Measurements from ENCODE around the gene AKR1C2. TPM values are rescaled to one million over a fixed set of nuclear protein-coding genes. Genes with fewer than 3 reads are reported as not detected.
"Not testable (repeated sequence)": the region's sequence is repeated elsewhere in the genome, so short reads cannot be mapped to it uniquely, and the experiment has no call there.

The AKR1C2 gene
- total RNA-seq = 17.5 TPM
- long read RNA-seq, transcript AKR1C2-201 (9 exons, 3,756 nt) = major isoform, 8 of 9 reads
- long read RNA-seq, partial matches to known transcripts = 0 of 9 reads
- long read RNA-seq, other reads (novel, unspliced or antisense) = 0 of 9 reads

GRCh38 chr10:5003127-5004029 is at the start of gene AKR1C2:
Gene AKR1C2 (minus strand): TSS chr10:5003857. CDS start chr10:5003835, 22 bp downstream.
- Histone ChIP-seq H3K27ac (replicated peaks) (peak within 1 kb of the TSS; percentile 33), H3K4me3 (peak within 1 kb of the TSS; percentile 57)
- intact Hi-C loops (cut with micrococcal nuclease); H3K4me1 ChIP-seq; H3K36me3 ChIP-seq; H3K27me3 ChIP-seq (ENCODE audit: low read depth); H3K9me3 ChIP-seq (replicated peaks); DNase-seq: not testable (repeated sequence)

GRCh38 chr10:5052951-5053500 is 49.4 kb upstream of the AKR1C2 start:
- H3K9me3 ChIP-seq (replicated peaks); H3K27me3 ChIP-seq (ENCODE audit: low read depth); H3K36me3 ChIP-seq; H3K4me3 ChIP-seq; DNase-seq; H3K4me1 ChIP-seq; H3K27ac ChIP-seq (replicated peaks); intact Hi-C loops (cut with micrococcal nuclease): not testable (repeated sequence)

DNA sequence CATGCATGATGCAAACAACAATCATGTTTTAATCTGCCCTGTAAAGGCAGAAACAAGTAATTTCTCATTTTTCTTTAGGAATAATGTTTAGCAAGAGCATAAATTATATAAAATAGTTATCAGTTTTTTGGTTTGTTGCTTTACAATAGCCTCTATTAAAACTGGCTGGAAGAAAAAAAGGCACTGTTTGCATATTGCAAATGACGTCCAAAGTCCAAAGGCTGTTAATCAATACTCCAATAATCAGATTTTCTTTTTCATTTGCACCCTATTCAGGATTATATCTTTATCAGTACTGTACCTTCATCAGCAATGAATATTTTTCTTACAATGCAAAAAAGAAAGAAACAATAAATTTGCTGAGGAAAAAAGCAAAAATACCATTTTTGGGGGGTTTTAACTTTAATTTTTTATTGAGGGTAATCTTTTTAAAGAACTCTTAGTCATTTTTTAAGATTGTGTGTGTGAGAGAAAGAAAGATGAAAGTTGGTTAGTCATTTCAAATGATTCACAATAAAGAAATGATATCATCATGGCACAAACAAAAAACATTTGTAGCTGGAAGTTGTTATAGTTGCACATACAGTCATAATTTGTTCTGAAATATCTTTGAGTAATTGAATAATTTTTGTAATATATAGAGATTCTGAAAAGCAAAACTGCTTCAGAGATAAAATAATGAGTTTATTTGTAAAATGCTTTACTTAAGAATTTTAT is 44.4 kb upstream of the AKR1C2 start:
- H3K4me1 ChIP-seq = no peaks in the 10 kb centered on the region
- H3K27ac ChIP-seq (replicated peaks) = no peak overlapping the region
- no peak overlapping the region for H3K4me3 ChIP-seq
- no peaks in the 10 kb centered on the region for H3K9me3 ChIP-seq (replicated peaks)
- TF ChIP-seq CTCF (IDR thresholded peaks at IDR 0.05; ENCODE audit: borderline replicate concordance) = no peak
- H3K36me3 ChIP-seq = no peaks in the 10 kb centered on the region
- DNase-seq = no peak
- H3K27me3 ChIP-seq (ENCODE audit: low read depth) = no peaks in the 10 kb centered on the region
- intact Hi-C loops (cut with micrococcal nuclease) = no loop called here

- H3K4me1 ChIP-seq; H3K4me3 ChIP-seq; DNase-seq; H3K9me3 ChIP-seq (replicated peaks); H3K27me3 ChIP-seq (ENCODE audit: low read depth); H3K36me3 ChIP-seq; H3K27ac ChIP-seq (replicated peaks); intact Hi-C loops (cut with micrococcal nuclease): not testable (repeated sequence)
Observed at GRCh38 chr10:5047055-5047454, 43.4 kb upstream of the AKR1C2 start.

GRCh38 chr10:5046410-5046809 is 42.8 kb upstream of the AKR1C2 start:
- Histone ChIP-seq H3K36me3 (no peaks in the 10 kb centered on the region), H3K27ac (replicated peaks) (no peak overlapping the region), H3K9me3 (replicated peaks) (no peaks in the 10 kb centered on the region), H3K27me3 (ENCODE audit: low read depth) (no peaks in the 10 kb centered on the region), H3K4me1 (no peaks in the 10 kb centered on the region), H3K4me3 (no peak overlapping the region)
- TF ChIP-seq CTCF (IDR thresholded peaks at IDR 0.05; ENCODE audit: borderline replicate concordance) = no peak
- no peak for DNase-seq
- intact Hi-C loops (cut with micrococcal nuclease) = no loop called here

- no peak for TF ChIP-seq CTCF (IDR thresholded peaks at IDR 0.05; ENCODE audit: borderline replicate concordance)
- intact Hi-C loops (cut with micrococcal nuclease) = no loop called here
- Histone ChIP-seq H3K27ac (replicated peaks) (no peak overlapping the region), H3K9me3 (replicated peaks) (no peaks in the 10 kb centered on the region), H3K36me3 (no peaks in the 10 kb centered on the region), H3K4me3 (no peak overlapping the region), H3K4me1 (no peaks in the 10 kb centered on the region), H3K27me3 (ENCODE audit: low read depth) (no peaks in the 10 kb centered on the region)
- DNase-seq = no peak
Observed at GRCh38 chr10:5045095-5045494, 41.4 kb upstream of the AKR1C2 start.
